Esophagus squamous epithelium (tissue), 4 donors: Measurements from ENCODE around the gene PP2D1.
"Not testable (repeated sequence)": the region's sequence is repeated elsewhere in the genome, so short reads cannot be mapped to it uniquely, and the experiment has no call there.

Source experiments
- POLR2A ChIP-seq, 4 donors: fragments of 450-650 bp; IDR thresholded peaks; one replicate each; pipeline ENCODE4 v1.6.1; 2017; ENCODE audit warnings: antibody characterized with exemption in 4 of 4, mild to moderate bottlenecking in 4 of 4, moderate library complexity in 3 of 4
- TF ChIP-seq, protein P1 (sequence below), 6 experiments: fragments of 450-650 bp in 4 of 6; fragments of 200-600 bp in 2 of 6; sonication (generic) in 2 of 6; IDR thresholded peaks; one replicate each; pipeline ENCODE4 v1.5.1; 2016 to 2019; ENCODE audit warnings: antibody characterized with exemption in 6 of 6, mild to moderate bottlenecking in 4 of 6, moderate library complexity in 4 of 6

GRCh38 chr3:20016076-20016475, 4.0 kb upstream of the PP2D1 start:
- TF ChIP-seq, protein P1, sequence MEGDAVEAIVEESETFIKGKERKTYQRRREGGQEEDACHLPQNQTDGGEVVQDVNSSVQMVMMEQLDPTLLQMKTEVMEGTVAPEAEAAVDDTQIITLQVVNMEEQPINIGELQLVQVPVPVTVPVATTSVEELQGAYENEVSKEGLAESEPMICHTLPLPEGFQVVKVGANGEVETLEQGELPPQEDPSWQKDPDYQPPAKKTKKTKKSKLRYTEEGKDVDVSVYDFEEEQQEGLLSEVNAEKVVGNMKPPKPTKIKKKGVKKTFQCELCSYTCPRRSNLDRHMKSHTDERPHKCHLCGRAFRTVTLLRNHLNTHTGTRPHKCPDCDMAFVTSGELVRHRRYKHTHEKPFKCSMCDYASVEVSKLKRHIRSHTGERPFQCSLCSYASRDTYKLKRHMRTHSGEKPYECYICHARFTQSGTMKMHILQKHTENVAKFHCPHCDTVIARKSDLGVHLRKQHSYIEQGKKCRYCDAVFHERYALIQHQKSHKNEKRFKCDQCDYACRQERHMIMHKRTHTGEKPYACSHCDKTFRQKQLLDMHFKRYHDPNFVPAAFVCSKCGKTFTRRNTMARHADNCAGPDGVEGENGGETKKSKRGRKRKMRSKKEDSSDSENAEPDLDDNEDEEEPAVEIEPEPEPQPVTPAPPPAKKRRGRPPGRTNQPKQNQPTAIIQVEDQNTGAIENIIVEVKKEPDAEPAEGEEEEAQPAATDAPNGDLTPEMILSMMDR (IDR thresholded peaks at IDR 0.05), result not testable (repeated sequence)
- not testable (repeated sequence) for TF ChIP-seq POLR2A (IDR thresholded peaks at IDR 0.05)
